ENCODE results near the gene ACCSL.

ACCSL gene

DNA sequence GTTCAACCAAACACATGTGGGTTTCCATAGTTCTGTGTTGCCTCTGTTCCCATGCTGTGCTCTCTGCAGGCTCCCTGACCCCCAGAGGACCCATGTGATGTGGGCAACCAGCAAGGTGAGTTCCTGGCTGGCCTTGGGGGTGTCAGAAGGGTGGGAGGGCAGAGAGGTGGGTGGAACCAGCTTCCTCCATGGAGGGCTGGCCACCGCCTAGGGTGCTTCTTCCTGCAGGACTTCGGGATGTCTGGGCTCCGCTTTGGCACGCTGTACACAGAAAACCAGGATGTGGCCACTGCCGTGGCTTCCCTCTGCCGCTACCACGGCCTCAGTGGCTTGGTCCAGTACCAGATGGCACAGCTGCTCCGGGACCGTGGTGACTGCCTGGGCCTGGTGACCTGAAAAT is 33.2 kb downstream of the ACCSL start:
- H3K4me3 ChIP-seq (ENCODE audit: low read depth, low read length): no peak overlapping the region
- TF ChIP-seq, protein P1, sequence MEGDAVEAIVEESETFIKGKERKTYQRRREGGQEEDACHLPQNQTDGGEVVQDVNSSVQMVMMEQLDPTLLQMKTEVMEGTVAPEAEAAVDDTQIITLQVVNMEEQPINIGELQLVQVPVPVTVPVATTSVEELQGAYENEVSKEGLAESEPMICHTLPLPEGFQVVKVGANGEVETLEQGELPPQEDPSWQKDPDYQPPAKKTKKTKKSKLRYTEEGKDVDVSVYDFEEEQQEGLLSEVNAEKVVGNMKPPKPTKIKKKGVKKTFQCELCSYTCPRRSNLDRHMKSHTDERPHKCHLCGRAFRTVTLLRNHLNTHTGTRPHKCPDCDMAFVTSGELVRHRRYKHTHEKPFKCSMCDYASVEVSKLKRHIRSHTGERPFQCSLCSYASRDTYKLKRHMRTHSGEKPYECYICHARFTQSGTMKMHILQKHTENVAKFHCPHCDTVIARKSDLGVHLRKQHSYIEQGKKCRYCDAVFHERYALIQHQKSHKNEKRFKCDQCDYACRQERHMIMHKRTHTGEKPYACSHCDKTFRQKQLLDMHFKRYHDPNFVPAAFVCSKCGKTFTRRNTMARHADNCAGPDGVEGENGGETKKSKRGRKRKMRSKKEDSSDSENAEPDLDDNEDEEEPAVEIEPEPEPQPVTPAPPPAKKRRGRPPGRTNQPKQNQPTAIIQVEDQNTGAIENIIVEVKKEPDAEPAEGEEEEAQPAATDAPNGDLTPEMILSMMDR (IDR thresholded peaks at IDR 0.05; ENCODE audit: insufficient read depth, low read length, missing control alignments): no peak
- DNase-seq (ENCODE audit: low read depth, low spot score): no peak
- POLR2A ChIA-PET: no interaction called here
- CTCF ChIA-PET: interaction anchor here (1.7 to 7.3 kb wide), 2 partner anchors 13 to 191 kb away, joined by 3 to 103 read pairs; partner anchors contain the start of gene EXT2

DNA sequence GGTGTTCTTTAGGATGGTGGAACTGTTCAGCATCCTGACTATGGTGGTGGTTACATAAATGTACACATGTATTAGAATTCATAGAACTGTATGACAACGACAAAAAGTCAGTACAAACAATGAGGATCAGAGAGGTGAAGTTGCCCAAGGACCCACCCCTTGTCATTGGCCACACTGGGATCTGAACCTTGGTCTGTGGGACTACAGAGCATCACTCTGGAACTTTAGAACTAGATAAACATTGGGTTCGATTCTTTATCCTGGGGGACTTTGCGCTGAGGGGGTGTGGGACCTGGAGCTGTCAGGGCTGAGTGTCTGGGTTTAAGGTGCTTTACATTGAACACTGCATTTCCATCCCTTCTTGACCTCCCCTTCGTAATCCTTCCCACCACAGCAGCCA is 34.9 kb downstream of the ACCSL start:
- ChIA-PET POLR2A (no interaction called here), CTCF (interaction anchor here (1.4 to 7.3 kb wide), 2 partner anchors 9 to 11 kb away, joined by 3 to 103 read pairs; partner anchors contain the start of gene EXT2)

DNA sequence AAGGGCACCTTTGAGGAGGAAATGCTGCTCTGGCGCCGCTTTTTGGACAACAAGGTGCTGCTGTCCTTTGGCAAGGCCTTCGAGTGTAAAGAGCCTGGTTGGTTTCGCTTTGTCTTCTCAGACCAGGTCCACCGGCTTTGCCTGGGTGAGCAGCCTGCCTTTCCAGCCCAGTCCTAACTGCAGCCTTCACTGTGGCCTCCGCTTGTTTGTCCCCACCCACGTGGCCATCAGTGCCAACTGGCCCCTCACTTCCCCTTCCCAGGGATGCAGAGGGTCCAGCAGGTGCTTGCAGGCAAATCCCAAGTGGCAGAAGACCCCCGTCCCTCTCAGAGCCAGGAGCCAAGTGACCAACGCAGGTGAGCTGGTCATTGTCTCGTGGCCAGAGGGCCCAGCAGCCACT is 35.7 kb downstream of the ACCSL start:
- no peak for DNase-seq (ENCODE audit: low read depth, low spot score)
- ChIA-PET POLR2A (no interaction called here), CTCF (interaction anchor here (1.4 to 7.3 kb wide), 2 partner anchors 8 to 11 kb away, joined by 3 to 103 read pairs; partner anchors contain the start of gene EXT2)
- H3K4me3 ChIP-seq (ENCODE audit: low read depth, low read length): no peak overlapping the region
- TF ChIP-seq, protein P1 (IDR thresholded peaks at IDR 0.05; ENCODE audit: insufficient read depth, low read length, missing control alignments): no peak

More for the DNA sequence above, 34.9 kb downstream of the ACCSL start:
- TF ChIP-seq, protein P1 (IDR thresholded peaks at IDR 0.05; ENCODE audit: insufficient read depth, low read length, missing control alignments): no peak
- no peak overlapping the region for H3K4me3 ChIP-seq (ENCODE audit: low read depth, low read length)
- no peak for DNase-seq (ENCODE audit: low read depth, low spot score)

DNA sequence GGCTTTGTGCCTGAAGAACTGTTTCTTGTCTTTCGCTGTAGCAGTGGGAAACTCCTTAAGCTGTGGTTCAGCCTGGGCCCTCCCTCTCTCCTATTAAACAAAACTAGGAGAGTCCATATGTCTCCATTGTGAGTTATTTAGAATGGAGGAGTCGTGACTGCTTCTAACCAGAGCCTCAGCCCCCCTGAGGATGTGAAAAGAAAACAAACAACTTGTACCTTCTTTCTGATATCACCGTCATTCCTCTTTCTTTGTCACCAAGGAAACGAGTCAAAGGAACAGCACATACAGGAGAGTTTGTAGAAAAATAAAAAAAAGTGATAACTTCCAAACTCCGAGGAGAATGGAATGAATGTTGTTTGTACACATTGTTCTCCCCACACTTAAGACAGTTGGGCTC is 36.1 kb downstream of the ACCSL start:
- TF ChIP-seq, protein P1 (IDR thresholded peaks at IDR 0.05; ENCODE audit: insufficient read depth, low read length, missing control alignments): no peak
- H3K4me3 ChIP-seq (ENCODE audit: low read depth, low read length): no peak overlapping the region
- CTCF ChIA-PET: interaction anchor here (7.3 to 12.0 kb wide), 2 partner anchors 10 to 13 kb away, joined by 103 to 217 read pairs; partner anchors contain the start of genes ACCS and EXT2
- POLR2A ChIA-PET: no interaction called here
- no peak for DNase-seq (ENCODE audit: low read depth, low spot score)

DNA sequence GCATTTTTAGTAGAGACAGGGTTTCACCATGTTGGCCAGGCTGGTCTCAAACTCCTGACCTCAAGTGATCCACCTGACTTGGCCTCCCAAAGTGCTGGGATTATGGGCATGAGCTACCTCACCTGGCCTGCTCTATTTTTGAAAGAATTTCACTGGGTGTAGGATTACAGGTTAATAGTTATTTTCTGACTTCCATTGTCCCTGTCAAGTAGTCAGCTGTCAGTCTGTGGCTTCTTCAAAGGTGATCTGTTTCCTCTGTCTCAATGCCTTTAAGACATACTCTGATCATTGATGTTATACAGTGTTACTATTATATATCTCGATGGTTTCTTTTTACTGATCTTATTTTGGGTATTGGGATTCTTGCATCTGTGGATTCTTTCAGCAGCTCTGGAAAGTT is 37.5 kb downstream of the ACCSL start:
- ChIA-PET CTCF (interaction anchor here (3.4 to 12.0 kb wide), 3 partner anchors 9 to 454 kb away, joined by 15 to 217 read pairs (median 103); partner anchors contain the start of genes ACCS and EXT2), POLR2A (no interaction called here)
- TF ChIP-seq, protein P1 (IDR thresholded peaks at IDR 0.05; ENCODE audit: insufficient read depth, low read length, missing control alignments): no peak
- no peak for DNase-seq (ENCODE audit: low read depth, low spot score)
- no peak overlapping the region for H3K4me3 ChIP-seq (ENCODE audit: low read depth, low read length)

DNA sequence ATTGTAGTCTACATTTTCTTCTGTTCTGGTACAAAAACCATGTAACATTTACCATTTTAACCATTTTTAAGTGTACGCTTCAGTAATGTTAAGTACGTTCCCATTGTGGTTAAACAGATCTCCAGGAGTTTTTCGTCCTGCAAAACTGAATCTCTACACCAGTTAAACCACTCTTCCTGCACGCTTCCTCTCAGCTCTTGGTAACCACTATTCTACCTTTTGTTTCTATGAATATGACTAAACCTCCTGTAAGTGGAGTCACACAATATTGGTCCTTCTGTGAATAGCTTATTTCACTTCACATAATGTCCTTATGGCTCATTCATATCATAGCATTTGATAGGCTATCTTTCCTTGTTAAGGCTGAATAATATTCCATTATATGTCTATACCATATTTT is 40.6 kb downstream of the ACCSL start:
- ChIA-PET POLR2A (no interaction called here), CTCF (interaction anchor here (3.4 to 12.0 kb wide), 2 partner anchors 18 to 451 kb away, joined by 15 to 217 read pairs; partner anchors contain the start of gene ACCS)
- no peak for DNase-seq (ENCODE audit: low read depth, low spot score)
- TF ChIP-seq, protein P1 (IDR thresholded peaks at IDR 0.05; ENCODE audit: insufficient read depth, low read length, missing control alignments): no peak
- H3K4me3 ChIP-seq (ENCODE audit: low read depth, low read length): no peak overlapping the region
